Panc1 (cell line): Measurements from ENCODE around the gene PPA1. TPM values are rescaled to one million over a fixed set of nuclear protein-coding genes. Genes with fewer than 3 reads are reported as not detected.

Experiments used
- ATAC-seq: fragments of 200-7000 bp; cut with Tn5 transposase; 2 replicates; pipeline ENCODE4 v1.9.1; 2020; ENCODE audit warnings: mild to moderate bottlenecking, moderate library complexity
- BruUV-seq: library from RNA; stranded (reverse); fragments of 400-500 nt; replicated peaks from 2 replicates; lab custom pipeline; 2021; lab: Mats Ljungman, UMichigan
- CTCF ChIA-PET: fragments of 300-600 bp; sonication (Branson Sonifier 250); formaldehyde crosslinking; loops from one replicate; lab custom pipeline; 2022; ENCODE audit warnings: antibody characterized with exemption; lab: Charles Lee
- POLR2A ChIA-PET: fragments of 300-600 bp; sonication (Branson Sonifier 250); formaldehyde crosslinking; loops from one replicate; lab custom pipeline; 2022; ENCODE audit warnings: antibody characterized with exemption; lab: Charles Lee
- DNase-seq: peaks from one replicate; pipeline ENCODE4 v3.0.0-alpha.2; 2010; ENCODE audit warnings: low read depth, low spot score
- H3K27ac ChIP-seq: 2 replicates; pipeline ENCODE4 v1.5.1; 2011; ENCODE audit warnings: mild to moderate bottlenecking, low read length, inconsistent platforms
- H3K27me3 ChIP-seq: fragments of 200-500 bp; sonication (Bioruptor generic); 2 replicates; pipeline ENCODE4 v1.6.0; 2014; ENCODE audit warnings: low read length, inconsistent platforms; ENCODE audit not compliant: control insufficient read depth, insufficient read depth
- H3K36me3 ChIP-seq: fragments of 200-500 bp; sonication (Bioruptor generic); 2 replicates; pipeline ENCODE4 v1.5.1; 2014; ENCODE audit warnings: inconsistent platforms, mild to moderate bottlenecking, low read length, moderate library complexity; ENCODE audit not compliant: control insufficient read depth, insufficient read depth
- H3K4me1 ChIP-seq: 2 replicates; pipeline ENCODE4 v1.5.1; 2011; ENCODE audit warnings: inconsistent platforms, mild to moderate bottlenecking, low read length, moderate library complexity; ENCODE audit not compliant: control insufficient read depth, insufficient read depth
- H3K4me3 ChIP-seq, 2 experiments: 2 replicates each; pipeline ENCODE4 v1.5.1; 2011 to 2012; ENCODE audit warnings: low read depth in 2 of 2, low read length in 2 of 2, mild to moderate bottlenecking in 2 of 2, inconsistent platforms in 1 of 2, moderate library complexity in 1 of 2
- H3K9me3 ChIP-seq: fragments of 200-500 bp; sonication (Bioruptor generic); 2 replicates; pipeline ENCODE4 v1.5.1; 2014; ENCODE audit warnings: low read depth, mild to moderate bottlenecking, inconsistent platforms, low read length, moderate library complexity; ENCODE audit not compliant: control insufficient read depth, insufficient read depth
- CTCF ChIP-seq: fragments of 450-650 bp; IDR thresholded peaks from 2 replicates; pipeline ENCODE4 v1.5.1; 2017; ENCODE audit warnings: mild to moderate bottlenecking
- POLR2AphosphoS5 ChIP-seq: IDR thresholded peaks from 2 replicates; pipeline ENCODE4 v1.6.1; 2012; ENCODE audit warnings: mild to moderate bottlenecking, low read depth, low read length, moderate library complexity
- REST ChIP-seq, 2 experiments: IDR thresholded peaks; 2 replicates each; pipeline ENCODE4 v1.6.1; 2011 to 2012; ENCODE audit warnings: low read depth in 2 of 2, control low read depth in 1 of 2, low read length in 1 of 2, mild to moderate bottlenecking in 1 of 2, moderate library complexity in 1 of 2; ENCODE audit not compliant: insufficient read depth in 1 of 2
- SIN3A ChIP-seq: IDR thresholded peaks from 2 replicates; pipeline ENCODE4 v1.6.1; 2012; ENCODE audit warnings: low read depth, mild to moderate bottlenecking, low read length, moderate library complexity, borderline replicate concordance; ENCODE audit not compliant: insufficient read depth
- TCF7L2 ChIP-seq: IDR thresholded peaks from 2 replicates; pipeline ENCODE4 v1.6.1; 2011; ENCODE audit warnings: mild to moderate bottlenecking, low read depth, low read length, inconsistent platforms
- in situ Hi-C: cut with HindIII; loops from 2 replicates; pipeline ENCODE4 v1.10.0; 2016; ENCODE audit warnings: low sequenced_read_pairs, low pct_unique_long_range_greater_than_20kb
- intact Hi-C: fragments of 100-400 bp; cut with micrococcal nuclease; formaldehyde crosslinking; loops from one replicate; pipeline ENCODE4 v1.10.0; 2022; ENCODE audit not compliant: unreplicated experiment
- total RNA-seq: library from RNA; stranded (reverse); gene quantifications from one replicate; pipeline ENCODE4 v1.2.1, GENCODE V29; 2021; ENCODE audit not compliant: unreplicated experiment

Gene PPA1
- total RNA-seq, 1 experiment from 2014 or later = 174 TPM

- Histone ChIP-seq H3K27ac (peak overlapping the region; percentile 88), H3K36me3 (peaks cover 10% of the 10 kb centered on the region; the same call in 1 of the 2 replicates), H3K4me1 (peaks cover 12% of the 10 kb centered on the region), H3K27me3 (no peaks in the 10 kb centered on the region), H3K4me3 (peak overlapping the region; percentile 90 to 98), H3K9me3 (no peaks in the 10 kb centered on the region)
- in situ Hi-C loops = no loop called here
- DNase-seq = no peak
- intact Hi-C loops = no loop called here
- POLR2A ChIA-PET = interaction anchor here (0.6 kb wide), 1 partner anchor 775 kb away, joined by 3 read pairs; no protein-coding TSS in a partner anchor
- no peak for ATAC-seq
- no peak for TF ChIP-seq SIN3A
- TF ChIP-seq POLR2AphosphoS5 = no peak
- TF ChIP-seq CTCF = no peak
- TF ChIP-seq REST (IDR thresholded peaks at IDR 0.05; ENCODE audit: insufficient read depth in 1 of 2, low read depth in 2 of 2, low read length in 1 of 2) = no peak
- no peak for TF ChIP-seq TCF7L2
- no TSS peak for BruUV-seq
- CTCF ChIA-PET = interaction anchor here (1.9 kb wide), 2 partner anchors 11 to 132 kb away, joined by 9 to 14 read pairs; no protein-coding TSS in a partner anchor
These were observed 445 bp downstream of the PPA1 start for GRCh38 chr10:70232859-70233108.

GRCh38 chr10:70232155-70232858, 922 bp downstream of the PPA1 start:
- POLR2A ChIA-PET = interaction anchor here (0.6 to 0.7 kb wide), 2 partner anchors 128 to 775 kb away, joined by 3 to 4 read pairs; no protein-coding TSS in a partner anchor
- intact Hi-C loops = no loop called here
- CTCF ChIA-PET = interaction anchor here (1.9 kb wide), 2 partner anchors 10 to 132 kb away, joined by 9 to 14 read pairs; no protein-coding TSS in a partner anchor
- BruUV-seq = no TSS peak
- ATAC-seq = no peak; the same call in 1 of the 2 replicates
- TF ChIP-seq CTCF (no peak), REST (IDR thresholded peaks at IDR 0.05; ENCODE audit: insufficient read depth in 1 of 2, low read depth in 2 of 2, low read length in 1 of 2) (0 out of 4 replicates have a peak, but pooled peaks of 1 of the 2 experiments have one; percentile 10), SIN3A (no peak)
- in situ Hi-C loops = no loop called here
- Histone ChIP-seq H3K4me3 (peak overlapping the region; percentile 90 to 98), H3K9me3 (no peaks in the 10 kb centered on the region), H3K27me3 (no peaks in the 10 kb centered on the region), H3K36me3 (peaks cover 12% of the 10 kb centered on the region; the same call in 1 of the 2 replicates), H3K27ac (peak overlapping the region; percentile 88), H3K4me1 (peaks cover 12% of the 10 kb centered on the region)
- no peak for DNase-seq
